HL-60 (cell line): ENCODE measurements around the gene PPFIA3.

Source experiments
- DNase-seq, 2 experiments: peaks; one replicate each; pipeline ENCODE4 v3.0.0-alpha.2; 2010 to 2020; ENCODE audit warnings: low read depth in 1 of 2, low spot score in 1 of 2
- H3K27ac ChIP-seq: fragments of 250-450 bp; sonication (Bioruptor Pico); replicated peaks from 2 replicates; pipeline ENCODE4 v1.5.1; 2020; ENCODE audit warnings: mild to moderate bottlenecking, moderate library complexity
- H3K27me3 ChIP-seq: fragments of 250-450 bp; sonication (Bioruptor Pico); 2 replicates; pipeline ENCODE4 v1.5.1; 2021; ENCODE audit warnings: mild to moderate bottlenecking, moderate library complexity; ENCODE audit not compliant: insufficient read depth, poor library complexity, severe bottlenecking
- H3K4me3 ChIP-seq: replicated peaks from 2 replicates; pipeline ENCODE4 v1.5.1; 2011; ENCODE audit warnings: mild to moderate bottlenecking, control low read depth, low read length; ENCODE audit not compliant: insufficient read depth
- CTCF ChIP-seq: IDR thresholded peaks from one replicate; pipeline ENCODE4 v1.5.1; 2011; ENCODE audit warnings: low read length, control low read depth, inconsistent platforms; ENCODE audit not compliant: insufficient read depth
- GABPA ChIP-seq: IDR thresholded peaks from 2 replicates; pipeline ENCODE4 v1.6.1; 2012; ENCODE audit warnings: low read depth
- POLR2AphosphoS5 ChIP-seq: IDR thresholded peaks from 2 replicates; pipeline ENCODE4 v1.6.1; 2012; ENCODE audit warnings: low read depth
- REST ChIP-seq: IDR thresholded peaks from 2 replicates; pipeline ENCODE4 v1.6.1; 2012; ENCODE audit warnings: low read depth; ENCODE audit not compliant: insufficient replicate concordance
- SPI1 ChIP-seq: IDR thresholded peaks from 2 replicates; pipeline ENCODE4 v1.6.1; 2012; ENCODE audit warnings: low read depth, mild to moderate bottlenecking, borderline replicate concordance

PPFIA3 gene

GRCh38 chr19:49133621-49134454 lies 14.5 kb downstream of the PPFIA3 start:
- TF ChIP-seq CTCF = no peak
- TF ChIP-seq GABPA = no peak
- no peak for TF ChIP-seq POLR2AphosphoS5
- TF ChIP-seq SPI1 = no peak
- no peak for TF ChIP-seq REST
- no peak for DNase-seq
- H3K4me3 ChIP-seq = no peak overlapping the region
- no peaks in the 10 kb centered on the region for H3K27me3 ChIP-seq
- H3K27ac ChIP-seq = no peak overlapping the region

- H3K27me3 ChIP-seq = no peaks in the 10 kb centered on the region
- TF ChIP-seq SPI1 (no peak), POLR2AphosphoS5 (no peak), REST (no peak), GABPA (no peak), CTCF (no peak)
- DNase-seq = no peak
- no peak overlapping the region for H3K4me3 ChIP-seq
- H3K27ac ChIP-seq = no peak overlapping the region
These were observed 16.3 kb downstream of the PPFIA3 start for GRCh38 chr19:49135686-49136085.

- no peak for DNase-seq
- TF ChIP-seq SPI1 (no peak; the same call in 1 of the 2 replicates), REST (no peak), GABPA (no peak), POLR2AphosphoS5 (no peak), CTCF (no peak)
- Histone ChIP-seq H3K27me3 (no peaks in the 10 kb centered on the region), H3K4me3 (no peak overlapping the region), H3K27ac (no peak overlapping the region)
These were observed 17.4 kb downstream of the PPFIA3 start for GRCh38 chr19:49136771-49137171.
